Measurements from ENCODE around the gene C9orf43.
A peak's percentile ranks its signal among the peaks of the same experiment; 100 is the strongest.
"Not testable (repeated sequence)": the region's sequence is repeated elsewhere in the genome, so short reads cannot be mapped to it uniquely, and the experiment has no call there.

The C9orf43 gene

GRCh38 chr9:113410207-113410864 lies at the start of gene C9orf43, which contains the start of gene POLE3:
Gene C9orf43, plus strand, starts transcription at chr9:113410747. Its CDS starts 2,747 bp downstream, at chr9:113413494.
Gene POLE3, minus strand, starts transcription at chr9:113410675. Its CDS starts 382 bp downstream, at chr9:113410293.
- DNase-seq (ENCODE audit: low read depth in 2 of 2) = peak; percentile 91 to 94

GRCh38 chr9:113361304-113362018 lies 49.1 kb upstream of the C9orf43 start:
- DNase-seq (ENCODE audit: low read depth in 2 of 2) = peak in 1 of 2 donors; percentile 28

GRCh38 chr9:113363336-113363735 lies 47.2 kb upstream of the C9orf43 start:
- no peak for DNase-seq (ENCODE audit: low read depth in 2 of 2)

GRCh38 chr9:113364951-113365350 lies 45.6 kb upstream of the C9orf43 start:
- no peak for DNase-seq (ENCODE audit: low read depth in 2 of 2)

- not testable (repeated sequence) for DNase-seq (ENCODE audit: low read depth in 2 of 2)
Observed at GRCh38 chr9:113365652-113366051, 44.9 kb upstream of the C9orf43 start.

- DNase-seq (ENCODE audit: low read depth in 2 of 2) = no peak
Observed at GRCh38 chr9:113368348-113368981, 42.1 kb upstream of the C9orf43 start.

GRCh38 chr9:113368982-113369854 lies 41.3 kb upstream of the C9orf43 start:
- no peak for DNase-seq (ENCODE audit: low read depth in 2 of 2)

- no peak for DNase-seq (ENCODE audit: low read depth in 2 of 2)
Observed at GRCh38 chr9:113369855-113370140, 40.7 kb upstream of the C9orf43 start.

GRCh38 chr9:113370806-113371325 lies 39.7 kb upstream of the C9orf43 start:
- no peak for DNase-seq (ENCODE audit: low read depth in 2 of 2)

GRCh38 chr9:113372059-113372458 lies 38.5 kb upstream of the C9orf43 start:
- no peak for DNase-seq (ENCODE audit: low read depth in 2 of 2)

GRCh38 chr9:113373256-113373655 lies 37.3 kb upstream of the C9orf43 start:
- DNase-seq (ENCODE audit: low read depth in 2 of 2) = no peak

- no peak for DNase-seq (ENCODE audit: low read depth in 2 of 2)
Observed at GRCh38 chr9:113373676-113374392, 36.7 kb upstream of the C9orf43 start.

- DNase-seq (ENCODE audit: low read depth in 2 of 2) = no peak
Observed at GRCh38 chr9:113375057-113376023, 35.2 kb upstream of the C9orf43 start.

- DNase-seq (ENCODE audit: low read depth in 2 of 2) = peak; percentile 67 to 79
Observed at GRCh38 chr9:113376634-113377567, 33.6 kb upstream of the C9orf43 start, which contains the start of gene HDHD3. Gene HDHD3, minus strand, starts transcription at chr9:113376986. Its CDS starts 2,632 bp downstream, at chr9:113374354.

GRCh38 chr9:113379094-113379828 lies 31.3 kb upstream of the C9orf43 start:
- DNase-seq (ENCODE audit: low read depth in 2 of 2) = not testable (repeated sequence)

- DNase-seq (ENCODE audit: low read depth in 2 of 2) = not testable (repeated sequence)
Observed at GRCh38 chr9:113379829-113380210, 30.7 kb upstream of the C9orf43 start.

GRCh38 chr9:113380869-113381378 lies 29.6 kb upstream of the C9orf43 start:
- no peak for DNase-seq (ENCODE audit: low read depth in 2 of 2)

GRCh38 chr9:113381441-113381840 lies 29.1 kb upstream of the C9orf43 start:
- not testable (repeated sequence) for DNase-seq (ENCODE audit: low read depth in 2 of 2)

Data from stimulated activated CD8-positive, alpha-beta memory T cell treated with anti-CD3 and anti-CD28 coated beads, Interleukin-15, amount 100 ng/mL, for 48 hours (primary cell).